NOMO-1 (cell line): ENCODE results near the gene HNRNPAB.

Experiments used
- DNase-seq, 2 experiments: peaks; one replicate each; lab custom pipeline; 2025; ENCODE audit not compliant: unreplicated experiment in 2 of 2; lab: John Stamatoyannopoulos, UW

HNRNPAB gene

GRCh38 chr5:178204182-178204934 lies at the start of gene HNRNPAB:
TSS of gene HNRNPAB (plus strand) at chr5:178204533. CDS start at chr5:178204838, 305 bp downstream.
- DNase-seq, result peak; percentile 85 to 88

- DNase-seq, result no peak
Measured at GRCh38 chr5:178155065-178155464, 49.3 kb upstream of the HNRNPAB start.

- DNase-seq, result no peak
Measured at GRCh38 chr5:178160176-178160575, 44.2 kb upstream of the HNRNPAB start.

- DNase-seq, result no peak
Measured at GRCh38 chr5:178162481-178162880, 41.9 kb upstream of the HNRNPAB start.

- peak; percentile 67 to 80 for DNase-seq
Measured at GRCh38 chr5:178163772-178164735, 40.3 kb upstream of the HNRNPAB start.

GRCh38 chr5:178165581-178165980 lies 38.8 kb upstream of the HNRNPAB start:
- DNase-seq, result no peak

GRCh38 chr5:178170455-178170854 lies 33.9 kb upstream of the HNRNPAB start:
- DNase-seq, result no peak

- no peak for DNase-seq
Measured at GRCh38 chr5:178174456-178174855, 29.9 kb upstream of the HNRNPAB start.

GRCh38 chr5:178176791-178177190 lies 27.5 kb upstream of the HNRNPAB start:
- DNase-seq, result no peak

- no peak for DNase-seq
Measured at GRCh38 chr5:178177569-178177968, 26.8 kb upstream of the HNRNPAB start.

GRCh38 chr5:178180141-178180863 lies 24.0 kb upstream of the HNRNPAB start:
- no peak for DNase-seq

GRCh38 chr5:178182158-178182876 lies 22.0 kb upstream of the HNRNPAB start:
- DNase-seq, result peak; percentile 49 to 84

- DNase-seq, result peak in 1 of 2 experiments; percentile 58
Measured at GRCh38 chr5:178186427-178186826, 17.9 kb upstream of the HNRNPAB start.

- DNase-seq, result no peak
Measured at GRCh38 chr5:178187014-178187413, 17.3 kb upstream of the HNRNPAB start, which contains the start of gene GMCL2. TSS of gene GMCL2 (minus strand) at chr5:178187371. CDS start at chr5:178187299, 72 bp downstream.

- DNase-seq, result no peak
Measured at GRCh38 chr5:178189433-178189832, 14.9 kb upstream of the HNRNPAB start.

- DNase-seq, result no peak
Measured at GRCh38 chr5:178191661-178192060, 12.7 kb upstream of the HNRNPAB start.

- no peak for DNase-seq
Measured at GRCh38 chr5:178192244-178192643, 12.1 kb upstream of the HNRNPAB start.

- no peak for DNase-seq
Measured at GRCh38 chr5:178192787-178193186, 11.5 kb upstream of the HNRNPAB start.

- no peak for DNase-seq
Measured at GRCh38 chr5:178193251-178193809, 11.0 kb upstream of the HNRNPAB start.

GRCh38 chr5:178194026-178194425 lies 10.3 kb upstream of the HNRNPAB start:
- DNase-seq, result peak in 1 of 2 experiments; percentile 32
